ENCODE measurements around the gene FAHD1.

The FAHD1 gene

DNA sequence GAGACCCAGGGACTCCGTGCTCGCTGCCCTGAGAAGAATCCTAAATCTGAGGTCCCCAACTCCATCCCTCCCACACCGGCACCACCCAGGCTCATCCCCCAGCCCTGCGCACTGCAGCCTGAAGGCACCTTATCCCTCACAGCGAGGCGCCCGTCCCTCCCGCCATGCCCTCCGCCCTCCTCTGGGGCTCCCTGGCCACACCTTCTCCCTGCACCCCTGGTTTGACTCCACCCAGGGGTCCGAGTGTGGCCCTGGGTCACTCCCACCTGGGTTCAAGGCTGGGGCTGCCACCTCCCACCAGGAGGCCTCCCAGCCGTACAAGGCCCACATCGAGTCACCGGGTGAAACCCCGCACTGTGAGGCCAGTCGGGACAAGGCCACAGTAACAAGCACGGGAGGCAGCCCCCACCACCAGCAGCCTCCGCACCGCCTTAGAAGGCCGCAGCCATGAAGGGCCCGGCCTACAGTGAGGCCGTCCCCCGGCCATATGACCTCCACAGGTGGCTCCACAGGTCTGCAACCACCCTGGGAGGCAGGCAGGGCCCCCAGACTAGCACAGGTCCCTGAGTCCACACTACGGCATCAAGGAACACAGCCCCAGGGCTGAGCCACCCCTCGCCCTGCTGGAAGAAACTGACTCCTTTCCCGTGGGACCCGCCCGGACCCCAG, 8.7 kb upstream of the FAHD1 start:
- no peak for DNase-seq

DNA sequence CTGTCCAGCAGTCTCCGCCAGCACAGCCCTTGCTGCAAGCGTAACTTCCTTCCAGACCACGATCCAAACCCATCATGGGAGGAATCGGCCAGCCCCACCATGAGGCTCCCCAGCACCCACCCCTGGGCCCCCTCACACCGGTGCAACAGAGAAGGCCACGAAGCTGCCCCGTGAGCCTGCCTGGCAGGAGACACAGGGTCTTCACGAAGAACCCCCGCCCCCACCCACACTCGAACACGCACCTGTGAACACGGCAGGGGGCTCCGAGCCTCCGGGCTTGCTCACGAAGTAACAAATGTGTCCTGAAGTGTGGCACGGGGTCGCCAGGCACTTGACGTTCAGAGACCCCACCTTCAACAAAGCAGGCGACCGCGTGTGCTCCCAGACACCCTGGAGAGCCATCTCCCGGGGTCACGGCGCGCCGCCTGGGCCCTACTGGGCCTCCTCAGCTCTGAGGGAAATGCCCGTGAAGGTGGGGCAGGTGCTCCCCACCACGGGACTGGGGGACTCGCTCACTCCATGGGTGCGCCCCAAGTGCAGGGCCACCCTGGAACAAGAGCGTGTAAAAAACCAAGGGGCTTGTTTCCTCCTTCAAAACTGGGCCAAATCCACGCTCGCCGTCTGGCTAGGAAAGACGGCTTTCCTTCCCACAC, 8.0 kb upstream of the FAHD1 start:
- no peak for DNase-seq

DNA sequence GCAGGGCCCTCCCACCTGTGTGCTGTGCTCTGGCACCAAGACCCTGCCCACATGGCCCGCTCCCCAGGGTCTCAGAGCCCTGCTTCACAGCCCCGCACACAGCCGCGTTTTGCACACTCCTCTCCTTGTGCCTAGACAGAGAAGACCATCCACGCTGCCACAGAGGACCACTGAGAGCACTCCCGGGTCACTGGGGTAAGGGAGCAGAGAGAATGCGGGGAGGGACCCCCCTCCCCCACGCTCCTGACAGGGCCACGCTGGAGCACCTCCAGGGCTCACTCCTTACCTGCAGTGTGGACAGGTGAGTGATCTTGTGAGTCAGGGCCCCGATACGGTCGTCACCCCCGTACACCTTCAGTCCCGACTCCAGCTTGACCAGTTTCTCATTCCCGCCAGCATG, 7.4 kb upstream of the FAHD1 start:
- no peak for DNase-seq

DNA sequence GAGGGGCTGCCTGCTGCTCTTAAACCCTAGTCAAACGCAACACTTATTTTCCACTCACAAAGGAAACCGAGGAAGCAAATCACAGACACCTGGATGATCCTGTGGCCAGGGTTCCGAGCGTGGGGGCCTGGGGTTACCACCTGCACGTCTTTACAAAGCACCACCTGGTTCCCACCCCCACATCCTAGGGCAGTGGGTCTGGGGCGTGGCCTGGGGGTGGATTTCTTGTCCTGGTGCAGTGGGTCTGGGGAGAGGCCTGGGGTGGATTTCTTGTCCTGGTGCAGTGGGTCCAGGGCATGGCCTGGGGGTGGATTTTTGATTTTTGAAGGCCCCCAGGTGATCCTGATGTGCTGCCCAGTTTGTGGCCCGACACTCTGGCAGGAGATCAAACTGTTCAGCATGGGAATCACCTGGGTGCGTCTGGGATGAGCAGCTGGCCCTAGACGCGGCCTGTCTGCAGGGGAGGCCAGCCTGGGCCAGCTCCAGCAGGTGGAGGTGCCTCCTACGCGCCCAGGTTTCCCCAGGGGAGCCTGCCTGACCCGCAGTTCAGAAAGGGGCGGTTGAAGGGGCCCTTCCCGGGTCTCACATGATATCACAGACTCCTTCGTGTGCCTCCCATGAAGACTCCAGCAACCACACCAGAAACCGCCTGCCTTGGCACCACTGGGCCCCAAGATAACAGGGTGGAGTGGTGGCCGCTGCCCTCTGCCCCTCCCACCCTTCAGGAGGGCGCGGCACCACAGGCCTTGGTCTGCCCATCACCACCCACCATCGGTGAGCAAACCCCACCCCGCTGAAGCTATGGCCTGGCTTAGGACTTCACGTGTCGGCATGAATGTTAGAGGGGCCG, 6.7 kb upstream of the FAHD1 start:
- no peak for DNase-seq

DNA sequence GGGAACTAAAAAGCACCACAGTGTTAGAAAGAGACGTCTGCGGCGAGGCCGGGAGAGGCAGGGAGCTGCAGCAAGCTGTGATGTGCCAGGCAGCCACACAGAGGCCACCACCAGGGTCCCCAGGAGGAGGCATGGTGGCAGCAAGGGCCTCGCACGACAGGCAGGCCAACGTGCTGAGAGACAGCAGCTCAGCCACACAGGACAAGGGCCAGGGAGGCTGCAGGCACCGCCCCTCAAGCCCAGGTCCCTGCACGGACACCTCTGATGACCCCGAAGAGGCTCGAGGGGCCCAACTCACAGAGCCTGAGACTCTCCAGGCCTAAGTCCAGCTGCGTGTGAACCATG, 6.1 kb upstream of the FAHD1 start:
- DNase-seq: no peak

DNA sequence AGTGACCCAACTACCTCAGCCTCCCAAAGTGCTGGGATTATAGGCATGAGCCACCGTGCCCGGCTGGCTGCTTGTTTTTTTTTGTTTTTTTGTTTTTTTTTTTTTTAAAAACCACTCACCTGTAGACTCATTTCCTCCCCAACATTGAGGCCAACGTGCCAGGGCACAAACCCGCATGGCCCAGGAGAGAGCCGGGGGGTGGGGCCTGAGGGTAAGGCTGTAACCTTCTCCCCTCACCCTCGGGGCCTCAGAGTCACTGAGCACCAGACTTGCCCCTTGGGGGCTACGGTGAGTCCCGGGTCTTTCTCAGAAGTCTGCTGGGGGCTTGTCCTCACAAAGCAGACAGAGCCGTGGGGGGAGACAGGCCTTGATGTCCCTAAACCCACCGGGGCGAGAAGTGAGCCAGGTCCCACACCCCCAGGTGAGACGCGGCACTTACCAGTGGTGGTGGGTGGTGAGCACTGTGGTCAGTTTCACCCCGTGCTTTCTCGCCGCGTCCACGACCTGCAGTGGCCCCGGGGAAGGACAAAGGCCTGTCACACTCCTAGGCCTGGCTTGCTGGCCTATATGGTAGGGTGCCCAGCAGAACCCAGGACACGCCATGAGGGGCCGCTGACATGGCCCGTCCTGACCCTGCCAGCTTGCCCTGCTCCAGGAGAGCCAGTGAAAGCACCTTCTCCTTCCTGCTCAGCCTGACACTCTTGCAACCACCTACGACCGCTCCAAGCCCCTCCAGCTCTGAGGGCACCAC, 5.0 kb upstream of the FAHD1 start:
- no peak for DNase-seq

DNA sequence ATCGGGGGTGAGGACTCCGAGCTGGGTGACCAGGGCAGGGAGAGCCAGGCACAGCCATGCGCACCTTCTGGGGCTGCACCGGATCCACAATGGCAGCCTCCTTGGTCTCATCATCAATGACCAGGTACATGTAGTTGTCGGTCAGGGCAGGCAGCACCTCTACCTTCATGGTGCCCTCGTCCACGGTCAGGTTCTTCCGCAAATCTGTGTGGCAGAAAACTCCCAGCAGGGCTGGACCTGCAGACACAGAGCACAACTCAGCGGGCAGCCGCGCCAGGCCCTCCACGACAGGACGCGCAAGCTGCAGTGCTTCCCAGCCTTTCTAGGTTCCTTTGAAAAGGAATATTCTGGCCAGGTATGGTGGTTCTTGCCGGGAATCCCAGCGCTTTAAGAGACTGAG, 4.2 kb upstream of the FAHD1 start:
- DNase-seq: no peak

DNA sequence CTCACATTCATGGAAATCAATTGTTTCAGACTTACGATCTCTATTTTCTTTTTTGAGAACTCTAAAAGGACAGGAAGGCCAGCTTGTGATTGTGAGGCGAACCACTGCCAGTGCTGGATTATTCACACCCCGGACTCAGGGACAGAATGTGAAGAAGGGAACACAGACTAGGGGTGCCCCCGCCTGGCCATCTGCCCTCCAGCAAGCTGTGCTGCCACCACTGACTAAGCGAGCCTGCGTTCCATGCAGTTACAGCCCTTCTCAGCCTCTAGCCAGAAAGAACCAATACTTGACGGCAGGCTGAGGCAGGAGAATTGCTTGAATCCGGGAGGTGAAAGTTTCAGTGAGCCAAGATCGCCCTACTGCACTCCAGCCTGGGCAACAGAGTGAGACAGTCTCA, 3.2 kb upstream of the FAHD1 start:
- no peak for DNase-seq

DNA sequence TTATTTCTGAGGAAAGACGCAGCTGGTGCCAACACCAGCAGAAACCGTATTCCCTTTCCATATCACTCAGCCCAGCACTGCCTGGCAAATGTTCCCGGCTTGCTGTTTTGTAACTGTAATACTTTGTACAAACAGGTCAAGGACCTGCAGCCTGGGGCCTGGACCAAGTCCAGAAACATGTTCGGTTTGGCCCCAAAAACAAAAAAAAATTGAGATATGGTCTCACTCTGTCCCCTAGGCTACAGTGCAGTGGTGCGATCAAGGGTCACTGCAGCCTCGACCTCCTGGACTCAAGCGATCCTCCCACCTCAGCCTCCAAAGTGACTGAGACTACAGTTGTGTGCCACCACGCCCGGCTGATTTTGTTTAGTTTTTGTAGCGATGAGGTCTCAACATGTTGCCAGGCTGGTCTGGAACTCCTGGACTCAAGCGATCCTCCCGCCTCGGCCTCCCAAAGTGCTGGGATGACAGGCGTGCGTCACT, 1.6 kb upstream of the FAHD1 start:
- no peak for DNase-seq

DNA sequence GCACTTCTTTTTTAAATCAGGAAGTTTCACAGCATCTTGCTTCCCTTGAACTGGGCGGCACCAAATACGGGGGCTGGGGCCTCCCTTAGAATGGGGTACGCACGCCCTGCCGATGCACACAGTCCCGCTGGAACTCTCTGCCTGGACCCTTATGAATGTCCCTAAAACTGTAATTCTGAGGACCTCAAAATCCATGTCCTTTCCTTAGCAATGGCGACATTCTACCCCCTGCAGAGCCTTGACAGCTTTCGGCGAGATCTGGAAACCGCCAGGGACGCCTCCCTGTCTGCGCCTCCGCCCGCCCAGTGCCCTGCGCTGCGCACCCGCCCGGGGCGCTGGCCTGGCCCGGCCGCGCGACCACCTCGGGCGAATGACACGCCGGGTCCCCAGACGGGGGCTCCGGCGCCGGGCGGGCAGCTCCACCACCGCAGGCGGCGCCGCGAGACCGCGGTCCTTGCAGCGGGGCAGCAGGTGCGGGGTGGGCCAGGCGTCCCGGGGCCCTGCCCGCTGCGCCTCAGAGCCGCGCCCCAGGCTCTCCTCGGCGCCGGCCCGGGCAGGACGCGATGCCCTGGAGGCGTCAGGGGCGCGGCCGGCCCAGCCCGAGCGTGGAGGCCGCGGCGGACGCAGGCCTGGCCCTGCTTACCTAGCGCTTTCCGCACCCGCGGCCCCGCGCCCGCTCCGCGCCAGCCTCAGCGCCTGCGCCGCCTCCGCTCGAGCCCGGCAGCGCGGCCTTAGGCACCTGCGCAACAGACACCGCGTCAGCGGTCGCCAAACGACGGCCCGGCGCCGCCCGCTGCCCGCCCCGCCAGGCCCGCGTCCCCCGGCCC, 929 bp upstream of the FAHD1 start:
- DNase-seq: no peak

DNA sequence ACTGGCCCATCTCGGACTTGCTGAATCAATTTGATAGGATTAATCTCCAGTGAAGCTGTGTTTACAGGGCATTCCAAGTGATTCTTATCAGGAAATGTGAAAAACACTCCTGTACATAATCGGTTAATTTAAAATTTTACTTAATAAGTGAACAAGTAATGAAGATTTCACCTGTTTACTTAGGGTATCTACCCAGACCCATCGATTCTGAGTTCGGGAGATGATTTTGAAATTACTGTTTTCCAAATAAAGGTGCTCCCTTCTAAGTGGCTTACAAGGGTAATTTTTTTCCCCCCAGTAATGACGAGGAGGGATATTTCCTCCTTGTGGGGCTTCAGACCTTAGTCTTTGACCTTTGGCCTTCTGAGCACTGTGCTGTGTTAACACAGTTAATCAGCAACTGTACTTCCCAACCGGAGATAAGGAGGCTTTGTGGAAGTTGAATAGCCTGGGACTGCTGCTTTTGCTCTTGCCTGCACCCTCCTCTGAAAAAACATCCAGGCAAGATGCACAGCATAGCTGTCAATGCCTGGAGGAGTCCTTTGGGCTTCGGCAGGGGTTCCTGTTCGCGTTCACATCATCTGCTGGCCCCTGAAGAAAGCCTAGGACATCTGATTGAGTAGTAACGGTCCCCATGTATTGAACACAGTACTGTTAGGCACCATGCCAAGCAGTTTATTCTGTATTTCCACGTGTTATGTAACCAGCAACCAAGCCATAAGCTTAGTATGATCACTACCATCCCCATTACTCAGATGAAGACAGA, 1.8 kb downstream of the FAHD1 start:
- DNase-seq: no peak

DNA sequence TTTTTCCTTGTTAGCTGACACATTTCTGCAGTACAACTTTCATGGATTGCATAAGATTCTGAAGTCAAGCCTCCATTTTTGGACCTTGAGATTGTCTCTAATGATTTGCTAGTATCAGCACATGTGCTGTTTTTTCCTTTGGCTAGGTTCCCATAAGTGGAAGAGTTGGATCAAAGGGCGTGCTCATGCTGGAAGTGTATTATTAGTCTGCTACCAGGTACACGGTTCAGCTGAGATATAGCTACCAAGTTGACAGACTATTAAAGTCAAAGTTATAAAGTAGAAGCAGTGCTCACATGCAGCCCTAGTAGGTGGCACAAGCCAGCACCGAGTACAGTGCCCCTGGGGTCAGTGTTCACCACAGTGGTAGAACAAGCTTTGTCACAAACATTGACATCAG, 3.2 kb downstream of the FAHD1 start:
- DNase-seq: no peak

DNA sequence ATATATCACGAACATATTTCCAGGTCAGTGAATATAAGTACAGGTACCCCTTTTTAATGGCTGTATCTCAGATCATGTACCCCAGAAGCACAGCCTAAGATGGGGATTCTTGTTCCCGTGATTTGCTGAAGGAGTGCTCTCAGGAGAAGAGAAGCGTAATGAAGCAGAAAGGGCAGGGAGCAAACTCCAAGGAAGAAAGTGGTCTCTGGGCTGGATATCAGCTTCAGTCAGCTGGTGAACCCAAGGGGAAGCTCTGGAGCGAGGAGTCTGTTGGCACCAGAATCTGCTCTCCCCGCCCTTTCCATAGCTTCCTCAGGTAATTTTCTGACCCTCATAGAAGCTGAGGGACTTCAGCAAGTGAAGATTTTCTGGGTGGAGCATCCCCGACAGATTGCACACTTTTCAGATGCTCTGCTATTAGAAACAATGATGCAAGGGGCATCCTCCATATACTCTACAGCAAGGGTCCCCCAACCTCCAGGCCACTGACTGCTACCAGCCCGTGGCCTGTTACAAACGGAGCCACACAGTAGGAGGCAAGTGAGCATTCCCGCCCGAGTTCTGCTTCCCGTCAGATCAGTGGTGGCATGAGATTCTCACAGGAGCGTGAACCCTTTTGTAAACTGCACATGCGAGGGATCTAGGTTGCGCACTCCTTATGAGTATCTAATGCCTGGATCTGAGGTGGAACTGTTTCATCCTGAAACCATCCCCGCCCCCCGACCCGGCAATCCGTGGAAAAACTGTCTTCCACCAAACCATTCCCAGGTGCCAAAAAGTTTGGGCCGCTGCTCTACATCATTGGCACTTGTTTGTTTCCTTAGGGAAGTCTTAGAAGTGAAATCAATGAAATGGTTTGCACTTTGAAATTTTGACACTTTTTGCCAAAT, 4.4 kb downstream of the FAHD1 start:
- DNase-seq: no peak

DNA sequence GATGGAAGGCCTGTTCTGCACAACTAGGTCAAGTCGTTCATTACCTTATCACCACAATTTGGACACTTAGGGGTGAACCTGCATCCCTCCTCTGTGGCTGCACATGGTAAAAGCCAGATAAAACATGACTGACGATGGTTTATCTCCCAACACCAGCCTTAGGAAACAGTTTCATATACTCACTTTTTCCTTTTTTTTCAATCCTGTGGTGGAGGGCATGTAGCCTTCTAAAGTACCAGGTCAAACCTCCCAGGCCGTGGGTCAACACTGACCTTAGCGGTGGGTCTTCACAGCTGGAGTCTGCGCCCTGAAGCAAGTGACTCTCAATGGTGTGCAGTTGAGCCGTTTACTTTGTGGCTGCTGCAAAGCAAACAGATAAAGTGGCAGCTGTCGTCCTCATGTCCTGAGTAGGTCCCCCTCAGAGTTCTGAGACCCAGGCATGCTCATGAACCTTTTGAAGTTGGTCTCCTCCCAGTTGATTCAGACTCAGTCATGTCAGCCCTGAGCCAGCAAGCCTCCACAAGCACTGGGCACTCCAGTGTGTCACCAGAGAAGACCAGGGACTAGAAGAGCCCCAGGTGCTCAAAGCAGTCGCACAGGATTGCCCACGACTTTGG, 5.9 kb downstream of the FAHD1 start:
- no peak for DNase-seq

DNA sequence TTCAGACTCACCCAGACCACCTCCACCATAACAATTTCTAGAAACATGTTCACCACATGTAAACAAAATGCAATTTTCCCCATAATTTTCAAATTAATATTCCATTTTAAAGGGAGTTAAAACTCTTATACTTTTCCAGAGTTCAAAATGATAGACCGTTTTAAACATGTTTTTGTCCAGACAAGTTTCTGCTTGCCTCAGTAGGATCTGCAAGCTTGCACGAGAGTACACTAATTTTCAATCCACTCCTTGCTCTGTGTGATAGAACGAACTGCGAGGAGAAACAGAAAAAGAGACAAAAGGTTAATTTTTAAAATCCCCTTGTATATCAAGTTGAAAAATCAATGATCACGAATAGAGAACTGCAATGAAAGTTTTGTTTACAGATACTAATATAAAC, 7.1 kb downstream of the FAHD1 start:
- no peak for DNase-seq

DNA sequence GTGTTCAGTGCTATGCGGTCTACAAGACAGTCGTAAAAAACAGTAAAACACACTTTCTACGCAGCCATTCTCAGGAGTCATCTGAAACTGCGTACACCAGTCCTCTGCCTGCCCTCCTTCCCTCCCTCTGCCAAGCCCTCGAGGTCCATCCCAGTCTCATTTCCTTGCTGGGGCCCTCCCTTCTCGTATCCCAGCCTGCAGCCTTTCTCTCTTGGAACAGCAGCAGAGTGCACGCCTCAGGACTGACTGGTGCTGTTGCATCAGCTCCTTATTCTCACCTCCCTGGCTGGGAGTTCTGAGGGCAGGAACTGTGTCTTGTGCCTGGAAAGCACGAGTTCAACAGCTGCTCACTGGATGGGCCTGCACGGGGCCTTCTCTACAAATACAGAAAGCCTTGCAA, 12.5 kb downstream of the FAHD1 start:
- DNase-seq: no peak

DNA sequence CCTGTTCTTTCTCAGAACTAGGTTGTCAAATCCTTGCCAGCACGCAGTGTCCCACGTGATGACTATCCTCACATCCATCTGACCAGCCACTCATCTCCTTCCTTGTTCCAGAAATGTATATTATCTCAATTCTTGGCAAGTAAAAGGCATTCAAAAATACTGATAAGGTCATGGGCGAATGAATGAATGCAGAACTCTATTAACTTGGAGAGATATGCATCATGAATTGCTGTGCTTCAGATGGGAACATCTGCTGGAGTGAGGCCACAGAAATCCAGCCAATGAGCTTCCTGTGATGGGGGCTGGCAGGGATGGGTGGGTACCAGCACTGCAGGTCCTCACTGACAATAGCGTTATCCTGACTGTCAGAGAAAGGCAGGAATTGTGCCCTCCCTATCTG, 19.0 kb downstream of the FAHD1 start:
- DNase-seq: no peak

DNA sequence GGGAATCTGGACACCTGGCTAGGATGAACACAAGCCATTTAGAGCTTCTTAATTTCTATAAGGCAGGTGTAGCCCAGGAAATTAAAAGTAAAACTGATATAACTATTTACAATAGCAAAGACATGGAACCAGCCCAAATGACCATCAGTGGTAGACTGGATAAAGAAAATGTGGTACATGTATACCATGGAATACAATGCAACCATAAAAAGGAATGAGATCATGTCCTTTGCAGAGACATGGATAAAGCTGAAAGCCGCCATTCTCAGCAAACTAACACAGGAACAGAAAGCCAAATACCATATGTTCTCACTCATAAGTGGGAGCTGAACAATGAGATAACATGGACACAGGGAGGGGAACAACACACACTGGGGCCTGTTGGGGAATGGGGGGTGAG, 19.4 kb downstream of the FAHD1 start:
- DNase-seq: no peak

DNA sequence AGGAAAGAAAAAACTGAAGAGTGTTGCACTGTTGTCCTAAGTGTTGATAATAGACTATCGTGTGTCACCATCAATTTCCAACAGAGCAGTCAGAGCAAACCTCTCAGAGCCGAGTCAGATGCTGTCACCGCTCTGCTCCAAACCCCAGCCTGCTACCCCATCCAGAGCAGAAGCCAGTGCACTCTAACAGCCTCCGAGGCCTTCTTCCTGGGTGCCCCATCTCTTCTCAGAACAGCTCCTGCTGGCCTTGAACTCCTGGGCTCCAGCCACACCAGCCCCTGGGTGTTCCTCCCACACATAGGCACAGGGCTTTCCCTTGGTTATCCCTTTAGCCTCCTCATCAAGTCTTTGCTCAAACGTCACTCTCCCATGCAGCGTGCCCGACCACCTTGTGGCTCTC, 24.0 kb downstream of the FAHD1 start:
- no peak for DNase-seq

DNA sequence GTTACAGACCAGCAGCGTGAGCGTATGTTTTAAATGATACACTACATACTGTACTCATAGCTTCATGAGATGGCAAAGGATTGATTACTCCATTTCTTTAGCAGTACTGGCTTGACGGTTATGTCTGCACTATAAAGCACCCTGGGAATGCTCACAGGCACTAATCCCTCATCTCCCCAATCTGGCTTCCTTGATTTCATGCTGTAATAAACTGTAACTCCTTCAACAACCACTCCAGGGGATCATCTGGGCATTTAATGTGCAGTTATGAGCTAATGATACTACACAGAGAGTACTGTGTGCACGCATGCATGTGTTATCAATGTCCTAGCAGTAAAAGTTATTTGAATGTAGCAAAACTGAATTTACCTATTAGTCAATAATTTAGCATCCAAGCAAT, 24.8 kb downstream of the FAHD1 start:
- no peak for DNase-seq
